Psoas muscle (tissue), 8 donors: ENCODE results near the gene SPAG17. TPM values are rescaled to one million over a fixed set of nuclear protein-coding genes. Genes with fewer than 3 reads are reported as not detected.
"Not testable (repeated sequence)": the region's sequence is repeated elsewhere in the genome, so short reads cannot be mapped to it uniquely, and the experiment has no call there.

Experiments
- ATAC-seq, 4 donors: fragments of 200-7000 bp; cut with Tn5 transposase; one replicate each; pipeline ENCODE4 v1.9.1; 2020; ENCODE audit warnings: moderate library complexity in 3 of 4, mild to moderate bottlenecking in 2 of 4
- DNase-seq, 2 donors: peaks; one replicate each; pipeline ENCODE4 v3.0.0-alpha.2; 2020
- H3K27ac ChIP-seq: fragments of 200-600 bp; one replicate; pipeline ENCODE4 v1.8.0; 2022
- H3K27me3 ChIP-seq, 3 donors: fragments of 200-600 bp in 1 of 3; one replicate each; pipeline versions ENCODE4 v1.6.1 to v1.8.0; 2013 to 2022; ENCODE audit warnings: low read length in 2 of 3, mild to moderate bottlenecking in 2 of 3, moderate library complexity in 1 of 3; ENCODE audit not compliant: insufficient read depth in 3 of 3
- H3K36me3 ChIP-seq, 2 donors: fragments of 200-600 bp in 1 of 2; one replicate each; pipeline versions ENCODE4 v1.6.1 to v1.8.0; 2013 to 2022; ENCODE audit warnings: low read depth in 1 of 2, mild to moderate bottlenecking in 1 of 2, moderate library complexity in 1 of 2; ENCODE audit not compliant: insufficient read depth in 1 of 2
- H3K4me1 ChIP-seq: fragments of 200-600 bp; one replicate; pipeline ENCODE4 v1.8.0; 2022
- H3K4me3 ChIP-seq: fragments of 200-600 bp; one replicate; pipeline ENCODE4 v1.8.0; 2022; ENCODE audit warnings: mild to moderate bottlenecking
- H3K9me3 ChIP-seq: fragments of 200-600 bp; one replicate; pipeline ENCODE4 v1.8.0; 2022
- CTCF ChIP-seq: fragments of 200-600 bp; IDR thresholded peaks from one replicate; pipeline ENCODE4 v1.8.0; 2022; ENCODE audit warnings: antibody characterized with exemption
- WGBS, 3 donors: extraction: QIAGEN DNeasy Blood & Tissue Kit; methylation state at CpG; one replicate each; pipeline versions ENCODE4 v1.1.6 to v1.1.7; 2013; 5-methylcytosine and 5-hydroxymethylcytosine counted together
- intact Hi-C, 2 donors: fragments of 100-400 bp; cut with DNase I; formaldehyde crosslinking; loops; one replicate each; pipeline versions ENCODE4 v1.11.0 to v1.14.2; 2022
- polyA plus RNA-seq, 3 donors: library from polyadenylated mRNA; stranded (reverse); fragments of 200-250 nt; gene quantifications; one replicate each; pipeline ENCODE4 v1.2.3, GENCODE V29; 2013
- total RNA-seq, 4 donors: library from RNA; stranded (reverse); fragmentation: NEBNext Ultra II Directional in 2 of 4; extraction: Animal tissue kit (Norgen Biotek cat#: 25700) in 2 of 4; gene quantifications; one replicate each; pipeline versions ENCODE4 v1.2.1 to v1.2.4, GENCODE V29; 2021 to 2023
- donor health status: healthy with polysubstance abuse.
- donor health status: DM: no; HTN: no; CAD: no; lungs with moderate emphysema.
- donor health status: Bipolar disorder and iron deficiency.
- donor health status: healthy.
- donor health status: DM: yes; HTN: yes; CAD: no.
- donor health status: DM: no; HTN: no; CAD: no.
- donor health status: DM: no; HTN: no; CAD: no.
- donor health status: DM: yes; HTN: yes; CAD: no.

Gene SPAG17
- total and polyA plus RNA-seq, 7 donors: 0.03 to 0.46 (median 0.09) TPM; not detected in 3

GRCh38 chr1:117925981-117926380 lies 259.0 kb downstream of the SPAG17 start:
- 87 to 89% (median 89%) methylated on average over 3 of the region's 3 CpGs for WGBS, 3 donors
- intact Hi-C loops: no loop called here
- H3K27me3 ChIP-seq: no peaks in the 10 kb centered on the region
- peaks cover 22% of the 10 kb centered on the region for H3K4me1 ChIP-seq
- no peak overlapping the region for H3K27ac ChIP-seq
- no peak overlapping the region for H3K4me3 ChIP-seq
- H3K36me3 ChIP-seq: no peaks in the 10 kb centered on the region
- no peak for DNase-seq
- ATAC-seq: no peak
- TF ChIP-seq CTCF: no peak
- H3K9me3 ChIP-seq: no peaks in the 10 kb centered on the region

GRCh38 chr1:117922717-117923116 lies 262.3 kb downstream of the SPAG17 start:
- WGBS, 3 donors: 90 to 92% (median 92%) methylated on average over 7 of the region's 7 CpGs
- intact Hi-C loops, ATAC-seq: not testable (repeated sequence)

GRCh38 chr1:117921991-117922390 lies 263.0 kb downstream of the SPAG17 start:
- peaks cover 0 to 33% of the 10 kb centered on the region in 2 donors for H3K36me3 ChIP-seq
- H3K27ac ChIP-seq: no peak overlapping the region
- no peak for ATAC-seq
- TF ChIP-seq CTCF: no peak
- H3K9me3 ChIP-seq: no peaks in the 10 kb centered on the region
- no peak overlapping the region for H3K4me3 ChIP-seq
- intact Hi-C loops: no loop called here
- H3K27me3 ChIP-seq: no peaks in the 10 kb centered on the region
- WGBS, 3 donors: 95 to 98% (median 97%) methylated on average over 2 of the region's 2 CpGs
- H3K4me1 ChIP-seq: no peaks in the 10 kb centered on the region
- DNase-seq: no peak

More at GRCh38 chr1:117922717-117923116, 262.3 kb downstream of the SPAG17 start:
- not testable (repeated sequence) for H3K4me3 ChIP-seq, H3K4me1 ChIP-seq, H3K27me3 ChIP-seq, DNase-seq, H3K9me3 ChIP-seq, H3K27ac ChIP-seq
- H3K36me3 ChIP-seq: peaks cover 0 to 25% of the 10 kb centered on the region in 2 donors

- Histone ChIP-seq H3K27ac (no peak overlapping the region), H3K27me3 (no peaks in the 10 kb centered on the region), H3K9me3 (no peaks in the 10 kb centered on the region), H3K36me3 (peaks cover 0 to 59% of the 10 kb centered on the region in 2 donors), H3K4me3 (no peak overlapping the region), H3K4me1 (no peaks in the 10 kb centered on the region)
- ATAC-seq (no peak), DNase-seq (no peak)
- TF ChIP-seq CTCF: no peak
- intact Hi-C loops: no loop called here
Measured at GRCh38 chr1:117919376-117919775, 265.7 kb downstream of the SPAG17 start.

GRCh38 chr1:117911051-117911450 lies 274.0 kb downstream of the SPAG17 start:
- H3K36me3 ChIP-seq: peaks cover 0 to 100% of the 10 kb centered on the region in 2 donors
- H3K4me3 ChIP-seq: no peak overlapping the region
- DNase-seq (no peak), ATAC-seq (no peak)
- H3K27ac ChIP-seq: no peak overlapping the region
- no peak for TF ChIP-seq CTCF
- H3K4me1 ChIP-seq: no peaks in the 10 kb centered on the region
- no peaks in the 10 kb centered on the region for H3K9me3 ChIP-seq
- no peaks in the 10 kb centered on the region for H3K27me3 ChIP-seq
- intact Hi-C loops: no loop called here
